ENCODE results near the gene DIS3L2.

DIS3L2 gene

GRCh38 chr2:232230560-232230959, 269.0 kb downstream of the DIS3L2 start:
- TF ChIP-seq, protein P1, sequence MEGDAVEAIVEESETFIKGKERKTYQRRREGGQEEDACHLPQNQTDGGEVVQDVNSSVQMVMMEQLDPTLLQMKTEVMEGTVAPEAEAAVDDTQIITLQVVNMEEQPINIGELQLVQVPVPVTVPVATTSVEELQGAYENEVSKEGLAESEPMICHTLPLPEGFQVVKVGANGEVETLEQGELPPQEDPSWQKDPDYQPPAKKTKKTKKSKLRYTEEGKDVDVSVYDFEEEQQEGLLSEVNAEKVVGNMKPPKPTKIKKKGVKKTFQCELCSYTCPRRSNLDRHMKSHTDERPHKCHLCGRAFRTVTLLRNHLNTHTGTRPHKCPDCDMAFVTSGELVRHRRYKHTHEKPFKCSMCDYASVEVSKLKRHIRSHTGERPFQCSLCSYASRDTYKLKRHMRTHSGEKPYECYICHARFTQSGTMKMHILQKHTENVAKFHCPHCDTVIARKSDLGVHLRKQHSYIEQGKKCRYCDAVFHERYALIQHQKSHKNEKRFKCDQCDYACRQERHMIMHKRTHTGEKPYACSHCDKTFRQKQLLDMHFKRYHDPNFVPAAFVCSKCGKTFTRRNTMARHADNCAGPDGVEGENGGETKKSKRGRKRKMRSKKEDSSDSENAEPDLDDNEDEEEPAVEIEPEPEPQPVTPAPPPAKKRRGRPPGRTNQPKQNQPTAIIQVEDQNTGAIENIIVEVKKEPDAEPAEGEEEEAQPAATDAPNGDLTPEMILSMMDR (IDR thresholded peaks at IDR 0.05; ENCODE audit: low read depth, low read length): peak; percentile 41
- no peak for TF ChIP-seq EZH2phosphoT487 (IDR thresholded peaks at IDR 0.05; ENCODE audit: low read depth)
- Histone ChIP-seq H3K36me3 (replicated peaks; ENCODE audit: low read depth, low read length) (no peaks in the 10 kb centered on the region), H3K4me1 (ENCODE audit: low read length) (peaks cover 13% of the 10 kb centered on the region), H2AFZ (ENCODE audit: low read depth, low read length) (no peak overlapping the region), H3K27me3 (ENCODE audit: low read depth, low read length) (no peaks in the 10 kb centered on the region), H3K4me2 (ENCODE audit: low read length) (no peak overlapping the region), H3K4me3 (ENCODE audit: low read length) (no peak overlapping the region), H3K9me3 (ENCODE audit: insufficient read depth, low read length) (no peaks in the 10 kb centered on the region), H4K20me1 (ENCODE audit: insufficient read depth, low read length) (0 out of 2 replicates have a peak, but pooled peaks cover 3% of the 10 kb centered on the region), H3K79me2 (ENCODE audit: low read length) (no peaks in the 10 kb centered on the region), H3K27ac (ENCODE audit: low read length) (no peak overlapping the region), H3K9ac (ENCODE audit: low read length) (no peak overlapping the region)

- H3K4me2 ChIP-seq (ENCODE audit: low read length): no peak overlapping the region
- no peak overlapping the region for H3K27ac ChIP-seq (ENCODE audit: low read length)
- no peaks in the 10 kb centered on the region for H3K9me3 ChIP-seq (ENCODE audit: insufficient read depth, low read length)
- TF ChIP-seq EZH2phosphoT487 (IDR thresholded peaks at IDR 0.05; ENCODE audit: low read depth): no peak
- TF ChIP-seq, protein P1 (IDR thresholded peaks at IDR 0.05; ENCODE audit: low read depth, low read length): no peak
- H4K20me1 ChIP-seq (ENCODE audit: insufficient read depth, low read length): peaks cover 8% of the 10 kb centered on the region
- no peak overlapping the region for H3K4me3 ChIP-seq (ENCODE audit: low read length)
- H3K9ac ChIP-seq (ENCODE audit: low read length): no peak overlapping the region
- no peaks in the 10 kb centered on the region for H3K36me3 ChIP-seq (replicated peaks; ENCODE audit: low read depth, low read length)
- H2AFZ ChIP-seq (ENCODE audit: low read depth, low read length): no peak overlapping the region
- H3K4me1 ChIP-seq (ENCODE audit: low read length): peaks cover 23% of the 10 kb centered on the region
- no peaks in the 10 kb centered on the region for H3K27me3 ChIP-seq (ENCODE audit: low read depth, low read length)
- no peaks in the 10 kb centered on the region for H3K79me2 ChIP-seq (ENCODE audit: low read length)
These were observed 270.0 kb downstream of the DIS3L2 start for GRCh38 chr2:232231554-232231953.

DNA sequence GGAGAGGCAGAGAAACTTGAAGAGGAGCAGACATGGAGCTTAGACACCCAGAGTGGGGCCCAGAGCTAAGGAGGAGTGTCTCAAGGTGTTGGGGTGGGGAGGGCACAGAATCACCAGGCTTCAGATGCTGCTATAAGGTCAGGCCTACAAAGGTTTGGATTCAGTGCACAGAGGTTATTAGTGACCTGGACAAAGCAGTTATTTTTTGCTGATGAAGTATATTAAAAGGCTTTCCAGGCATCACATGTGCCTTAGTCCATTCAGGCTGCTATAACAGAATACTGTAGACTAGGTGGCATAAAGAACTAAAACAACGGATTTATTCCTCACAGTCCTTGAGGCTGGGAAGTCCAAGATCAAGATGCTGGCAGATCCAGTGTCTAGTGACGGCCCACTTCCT, 271.4 kb downstream of the DIS3L2 start:
- Histone ChIP-seq H3K27ac (ENCODE audit: low read length) (no peak overlapping the region), H3K4me3 (ENCODE audit: low read length) (no peak overlapping the region), H2AFZ (ENCODE audit: low read depth, low read length) (no peak overlapping the region), H3K36me3 (replicated peaks; ENCODE audit: low read depth, low read length) (no peaks in the 10 kb centered on the region), H3K9me3 (ENCODE audit: insufficient read depth, low read length) (no peaks in the 10 kb centered on the region), H3K4me1 (ENCODE audit: low read length) (peaks cover 29% of the 10 kb centered on the region), H4K20me1 (ENCODE audit: insufficient read depth, low read length) (peaks cover 8% of the 10 kb centered on the region), H3K27me3 (ENCODE audit: low read depth, low read length) (no peaks in the 10 kb centered on the region), H3K9ac (ENCODE audit: low read length) (no peak overlapping the region), H3K79me2 (ENCODE audit: low read length) (no peaks in the 10 kb centered on the region), H3K4me2 (ENCODE audit: low read length) (no peak overlapping the region)
- TF ChIP-seq, protein P1 (IDR thresholded peaks at IDR 0.05; ENCODE audit: low read depth, low read length): no peak
- no peak for TF ChIP-seq EZH2phosphoT487 (IDR thresholded peaks at IDR 0.05; ENCODE audit: low read depth)

DNA sequence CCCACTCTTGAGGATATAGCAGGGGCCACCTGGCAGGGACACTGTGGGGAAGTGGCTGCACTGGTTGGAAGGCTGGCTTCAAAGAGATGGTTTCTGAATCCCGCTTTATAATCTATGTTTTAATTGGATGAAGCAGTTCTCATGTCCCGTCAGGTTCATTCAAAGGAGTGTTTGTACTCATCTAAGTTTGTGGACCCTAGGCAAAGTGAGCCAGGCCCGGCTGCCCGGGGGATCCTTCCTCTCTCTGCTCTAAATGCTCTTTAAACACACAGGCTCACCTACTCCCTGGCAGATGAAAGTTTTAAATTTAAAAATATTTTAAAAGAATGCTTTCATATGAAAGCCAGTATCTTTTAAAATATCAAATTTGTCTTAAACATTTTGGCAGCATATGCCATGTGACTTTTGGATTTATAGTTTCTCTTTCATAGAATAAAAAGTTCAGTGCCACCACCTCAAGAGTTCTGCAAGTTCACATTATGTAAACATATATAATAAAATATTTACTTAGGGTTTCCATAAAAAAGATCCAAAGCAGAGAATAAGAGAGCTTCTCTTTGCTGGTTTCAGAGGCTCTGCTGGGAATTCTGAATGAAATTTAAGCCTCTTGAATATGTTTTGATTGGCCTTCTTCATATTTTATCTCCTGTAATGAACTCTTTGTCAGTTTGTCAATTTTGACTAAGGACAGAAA, 273.6 kb downstream of the DIS3L2 start:
- H3K27ac ChIP-seq (ENCODE audit: low read length): no peak overlapping the region; the same call in 1 of the 2 replicates
- peak overlapping the region; percentile 61 for H3K4me3 ChIP-seq (ENCODE audit: low read length)
- no peak for TF ChIP-seq EZH2phosphoT487 (IDR thresholded peaks at IDR 0.05; ENCODE audit: low read depth)
- TF ChIP-seq, protein P1 (IDR thresholded peaks at IDR 0.05; ENCODE audit: low read depth, low read length): no peak
- no peaks in the 10 kb centered on the region for H3K27me3 ChIP-seq (ENCODE audit: low read depth, low read length)
- no peak overlapping the region for H3K9ac ChIP-seq (ENCODE audit: low read length)
- no peaks in the 10 kb centered on the region for H3K36me3 ChIP-seq (replicated peaks; ENCODE audit: low read depth, low read length)
- peak overlapping the region; percentile 92 for H3K4me2 ChIP-seq (ENCODE audit: low read length)
- no peaks in the 10 kb centered on the region for H3K79me2 ChIP-seq (ENCODE audit: low read length)
- H2AFZ ChIP-seq (ENCODE audit: low read depth, low read length): no peak overlapping the region
- peaks cover 29% of the 10 kb centered on the region for H3K4me1 ChIP-seq (ENCODE audit: low read length)
- no peaks in the 10 kb centered on the region for H3K9me3 ChIP-seq (ENCODE audit: insufficient read depth, low read length)
- peaks cover 8% of the 10 kb centered on the region for H4K20me1 ChIP-seq (ENCODE audit: insufficient read depth, low read length)

Data from OCI-LY3 (cell line).